CD8-positive, alpha-beta memory T cell (primary cell): ENCODE measurements around the gene COL13A1. TPM values are rescaled to one million over a fixed set of nuclear protein-coding genes. Genes with fewer than 3 reads are reported as not detected.
A peak's percentile ranks its signal among the peaks of the same experiment; 100 is the strongest.

Source experiments
- CTCF ChIA-PET: fragments of 350-600 bp; sonication (Branson Sonifier 250); formaldehyde crosslinking; loops from one replicate; lab custom pipeline; 2021; ENCODE audit warnings: antibody characterized with exemption; lab: Charles Lee
- POLR2A ChIA-PET: fragments of 350-600 bp; sonication (Branson Sonifier 250); formaldehyde crosslinking; loops from one replicate; lab custom pipeline; 2021; ENCODE audit warnings: antibody characterized with exemption; lab: Charles Lee
- DNase-seq, 5 donors: peaks; one replicate each; pipeline versions ENCODE4 v3.0.0 to v3.0.0-alpha.2; 2020 to 2022; ENCODE audit warnings: mixed read lengths in 1 of 5
- H3K27ac ChIP-seq: one replicate; pipeline ENCODE4 v1.7.0; 2013; ENCODE audit warnings: low read depth, mild to moderate bottlenecking, low read length, moderate library complexity
- H3K27me3 ChIP-seq: 2 replicates; pipeline ENCODE4 v1.7.0; 2013; ENCODE audit warnings: low read length, mild to moderate bottlenecking; ENCODE audit not compliant: insufficient read depth, poor library complexity, severe bottlenecking
- H3K36me3 ChIP-seq: 2 replicates; pipeline ENCODE4 v1.7.0; 2013; ENCODE audit warnings: mild to moderate bottlenecking, low read length, moderate library complexity; ENCODE audit not compliant: insufficient read depth
- H3K4me1 ChIP-seq: 2 replicates; pipeline ENCODE4 v1.7.0; 2013; ENCODE audit warnings: mild to moderate bottlenecking, low read length, moderate library complexity; ENCODE audit not compliant: insufficient read depth
- H3K4me3 ChIP-seq: 2 replicates; pipeline ENCODE4 v1.7.0; 2013; ENCODE audit warnings: mild to moderate bottlenecking, low read length
- H3K9me3 ChIP-seq: 2 replicates; pipeline ENCODE4 v1.7.0; 2013; ENCODE audit warnings: mild to moderate bottlenecking, low read length
- H3K27ac Mint-ChIP-seq, 8 donors: one replicate each; pipeline ENCODE4 v1.8.0; 2020 to 2021; ENCODE audit warnings: mixed read lengths in 8 of 8, mild to moderate bottlenecking in 6 of 8, inconsistent platforms in 3 of 8, moderate library complexity in 3 of 8
- H3K27me3 Mint-ChIP-seq, 2 donors: one replicate each; pipeline ENCODE4 v1.8.0; 2020 to 2021; ENCODE audit warnings: mixed read lengths in 2 of 2, mild to moderate bottlenecking in 1 of 2, moderate library complexity in 1 of 2
- H3K36me3 Mint-ChIP-seq, 3 donors: one replicate each; pipeline ENCODE4 v1.8.0; 2020 to 2021; ENCODE audit warnings: mixed read lengths in 3 of 3, inconsistent platforms in 1 of 3, mild to moderate bottlenecking in 1 of 3
- H3K4me1 Mint-ChIP-seq, 3 donors: one replicate each; pipeline ENCODE4 v1.8.0; 2020 to 2021; ENCODE audit warnings: mixed read lengths in 3 of 3, inconsistent platforms in 1 of 3, mild to moderate bottlenecking in 1 of 3
- H3K4me3 Mint-ChIP-seq, 7 donors: one replicate each; pipeline ENCODE4 v1.8.0; 2020 to 2021; ENCODE audit warnings: mixed read lengths in 7 of 7, mild to moderate bottlenecking in 6 of 7, moderate library complexity in 4 of 7, inconsistent platforms in 2 of 7
- H3K9me3 Mint-ChIP-seq, 5 donors: one replicate each; pipeline ENCODE4 v1.8.0; 2020 to 2022; ENCODE audit warnings: mixed read lengths in 5 of 5, mild to moderate bottlenecking in 3 of 5, moderate library complexity in 2 of 5, inconsistent platforms in 1 of 5
- polyA plus RNA-seq: library from polyadenylated mRNA; unstranded; fragments of 300-500 nt; fragmentation: Illumina TruSeq; gene quantifications from one replicate; pipeline ENCODE4 v1.2.3, GENCODE V29; 2021
- total RNA-seq, 2 experiments: library from RNA; stranded (reverse); gene quantifications; one replicate each; pipeline ENCODE4 v1.2.3, GENCODE V29; 2021

COL13A1 gene
- total and polyA plus RNA-seq, 3 experiments from 2014 or later, result not detected

DNA sequence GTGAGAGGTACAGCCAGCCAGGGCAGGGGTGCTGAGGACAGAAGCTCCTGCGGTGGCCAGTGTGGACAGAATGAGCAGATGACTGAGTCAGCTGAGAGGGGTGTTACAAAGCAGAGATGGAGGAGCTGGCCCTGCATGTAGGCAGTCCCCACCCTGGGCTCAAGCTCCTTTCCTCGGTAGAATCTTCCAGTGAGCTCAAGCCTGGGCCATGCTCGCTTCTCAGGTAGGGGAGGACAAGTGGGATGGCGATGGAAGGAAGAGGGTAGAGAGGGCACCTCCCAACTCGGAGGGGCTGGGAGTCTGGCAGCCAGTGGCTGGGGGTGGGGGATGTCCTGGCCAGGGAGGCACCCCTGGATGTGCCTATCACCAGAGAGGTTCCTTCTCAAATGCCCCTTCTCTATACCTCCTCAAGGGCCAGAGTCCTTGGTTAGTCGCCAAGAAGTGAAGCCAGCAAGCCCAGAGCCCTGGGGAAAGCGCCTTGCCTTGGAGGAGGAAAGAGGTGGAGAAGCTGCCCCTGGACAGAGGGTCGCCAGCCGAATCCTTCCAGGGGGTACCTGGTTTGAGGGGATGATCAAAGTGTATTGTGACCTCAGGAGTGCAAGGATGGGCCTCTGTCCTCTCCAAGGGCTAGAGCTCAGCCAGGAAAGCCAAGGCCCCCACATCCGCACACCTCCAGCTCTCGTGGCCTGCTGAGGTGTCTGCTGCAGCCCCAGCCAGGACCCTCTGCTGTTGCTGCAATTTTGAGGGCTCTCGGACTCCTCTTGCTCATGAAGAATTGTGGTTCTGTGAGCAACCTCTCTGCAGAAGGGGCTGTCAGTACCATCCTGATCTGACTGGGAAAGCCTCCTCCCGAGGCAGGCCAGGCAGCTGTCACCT lies 162.4 kb downstream of the COL13A1 start:
- CTCF ChIA-PET, result no interaction called here
- no peaks in the 10 kb centered on the region for H3K4me1 Mint-ChIP-seq
- Histone ChIP-seq H3K27ac (no peak overlapping the region), H3K4me1 (no peaks in the 10 kb centered on the region), H3K9me3 (no peaks in the 10 kb centered on the region), H3K27me3 (no peaks in the 10 kb centered on the region), H3K36me3 (no peaks in the 10 kb centered on the region), H3K4me3 (no peak overlapping the region)
- DNase-seq, result no peak
- H3K27me3 Mint-ChIP-seq, result peaks cover 28 to 57% of the 10 kb centered on the region in 2 donors
- no peak overlapping the region for H3K4me3 Mint-ChIP-seq
- POLR2A ChIA-PET, result no interaction called here
- H3K9me3 Mint-ChIP-seq, result no peaks in the 10 kb centered on the region
- peak overlapping the region in 1 of 8 donors; percentile 59 for H3K27ac Mint-ChIP-seq
- no peaks in the 10 kb centered on the region for H3K36me3 Mint-ChIP-seq

DNA sequence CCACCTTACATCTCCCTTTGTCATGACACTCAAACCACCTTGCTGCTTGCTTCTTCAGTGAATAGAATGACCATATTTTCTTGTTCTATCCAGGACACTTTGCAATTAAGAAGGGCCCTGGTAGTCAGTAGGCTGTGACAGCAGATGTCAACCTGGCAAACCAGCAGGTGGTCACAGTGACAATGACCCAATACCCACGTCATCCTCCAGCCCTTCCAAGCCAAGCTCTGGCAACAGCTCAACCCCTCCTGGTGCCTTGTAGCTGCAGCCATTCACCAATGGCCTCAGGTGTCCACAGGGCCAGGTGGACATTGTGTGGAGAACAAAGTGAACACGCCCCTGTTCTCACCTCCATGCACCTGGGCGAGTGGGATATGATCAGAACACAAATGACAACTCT lies 163.4 kb downstream of the COL13A1 start:
- Histone ChIP-seq H3K27ac (no peak overlapping the region), H3K27me3 (peaks cover 3% of the 10 kb centered on the region), H3K36me3 (no peaks in the 10 kb centered on the region), H3K4me1 (no peaks in the 10 kb centered on the region), H3K9me3 (no peaks in the 10 kb centered on the region), H3K4me3 (no peak overlapping the region)
- H3K36me3 Mint-ChIP-seq, result no peaks in the 10 kb centered on the region
- H3K4me3 Mint-ChIP-seq, result no peak overlapping the region
- no peak overlapping the region for H3K27ac Mint-ChIP-seq
- ChIA-PET POLR2A (no interaction called here), CTCF (no interaction called here)
- no peaks in the 10 kb centered on the region for H3K4me1 Mint-ChIP-seq
- H3K9me3 Mint-ChIP-seq, result no peaks in the 10 kb centered on the region
- H3K27me3 Mint-ChIP-seq, result peaks cover 21 to 60% of the 10 kb centered on the region in 2 donors
- DNase-seq, result no peak

DNA sequence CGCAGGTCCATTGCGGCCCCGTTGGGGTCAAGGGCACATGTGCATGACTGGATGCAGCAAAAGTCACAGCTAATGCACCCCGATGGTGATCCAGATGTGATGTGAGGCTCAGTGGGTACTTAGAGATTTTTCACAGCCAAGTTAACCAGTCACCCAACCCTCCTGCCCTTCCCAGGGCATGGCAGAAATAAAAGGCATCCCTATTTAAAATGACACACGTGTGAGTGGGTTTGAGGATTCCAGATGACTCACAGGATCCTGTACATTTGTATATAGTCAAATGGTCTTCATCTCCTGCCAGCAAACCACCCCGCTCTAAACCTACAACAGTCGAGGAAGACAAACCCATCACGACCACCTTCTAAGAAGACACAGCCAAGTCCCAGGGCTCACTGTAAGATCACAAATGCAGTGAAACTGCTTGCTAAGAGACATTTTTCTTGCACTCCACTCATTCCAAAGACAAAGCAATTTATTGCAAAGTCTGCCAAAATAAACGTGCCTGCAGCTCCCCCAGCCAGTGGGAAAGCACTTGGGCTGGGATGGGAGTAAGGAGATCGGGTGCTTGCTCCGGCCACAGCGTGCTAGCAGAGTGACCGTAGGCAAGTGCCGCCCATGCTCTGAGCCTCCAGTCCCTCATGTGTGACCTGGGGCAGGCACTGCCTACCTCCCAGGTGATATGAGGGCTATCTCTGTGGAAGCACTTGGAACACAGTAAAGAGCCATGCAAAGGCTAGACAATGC lies 164.4 kb downstream of the COL13A1 start:
- Mint-ChIP-seq H3K9me3 (no peaks in the 10 kb centered on the region), H3K36me3 (no peaks in the 10 kb centered on the region), H3K27me3 (peaks cover 22 to 61% of the 10 kb centered on the region in 2 donors), H3K4me1 (no peaks in the 10 kb centered on the region), H3K4me3 (no peak overlapping the region), H3K27ac (no peak overlapping the region)
- POLR2A ChIA-PET, result no interaction called here
- CTCF ChIA-PET, result no interaction called here
- Histone ChIP-seq H3K4me3 (no peak overlapping the region), H3K36me3 (no peaks in the 10 kb centered on the region), H3K27me3 (peaks cover 3% of the 10 kb centered on the region), H3K4me1 (no peaks in the 10 kb centered on the region), H3K27ac (no peak overlapping the region), H3K9me3 (no peaks in the 10 kb centered on the region)
- DNase-seq, result no peak

DNA sequence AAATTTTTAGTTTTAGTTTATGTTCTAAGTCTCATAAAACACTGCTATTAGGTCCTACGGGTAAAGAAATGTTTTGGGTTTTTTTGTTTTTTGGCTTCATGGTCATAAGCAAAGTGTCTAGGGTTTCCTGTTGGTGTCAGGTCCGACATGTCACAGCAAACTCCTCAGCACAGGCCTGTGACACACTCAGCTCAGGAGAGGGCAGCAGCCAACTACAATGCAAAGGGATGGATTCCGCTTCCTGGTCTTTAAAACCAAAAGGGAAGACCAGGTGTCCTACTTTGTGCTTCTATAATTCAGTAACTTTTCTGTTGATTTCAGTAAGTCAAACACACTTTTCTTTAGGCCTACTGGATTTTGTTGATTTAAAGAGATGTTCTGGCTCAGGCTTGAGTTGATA lies 167.1 kb downstream of the COL13A1 start:
- Mint-ChIP-seq H3K27me3 (peaks cover 20 to 60% of the 10 kb centered on the region in 2 donors), H3K9me3 (no peaks in the 10 kb centered on the region), H3K27ac (no peak overlapping the region), H3K4me3 (no peak overlapping the region), H3K36me3 (no peaks in the 10 kb centered on the region), H3K4me1 (no peaks in the 10 kb centered on the region)
- Histone ChIP-seq H3K27me3 (peaks cover 3% of the 10 kb centered on the region), H3K27ac (no peak overlapping the region), H3K36me3 (no peaks in the 10 kb centered on the region), H3K4me3 (no peak overlapping the region), H3K4me1 (no peaks in the 10 kb centered on the region), H3K9me3 (no peaks in the 10 kb centered on the region)
- ChIA-PET POLR2A (no interaction called here), CTCF (interaction anchor here (1.6 kb wide), 1 partner anchor 9 kb away, joined by 4 read pairs; no protein-coding TSS in a partner anchor)
- DNase-seq, result no peak

DNA sequence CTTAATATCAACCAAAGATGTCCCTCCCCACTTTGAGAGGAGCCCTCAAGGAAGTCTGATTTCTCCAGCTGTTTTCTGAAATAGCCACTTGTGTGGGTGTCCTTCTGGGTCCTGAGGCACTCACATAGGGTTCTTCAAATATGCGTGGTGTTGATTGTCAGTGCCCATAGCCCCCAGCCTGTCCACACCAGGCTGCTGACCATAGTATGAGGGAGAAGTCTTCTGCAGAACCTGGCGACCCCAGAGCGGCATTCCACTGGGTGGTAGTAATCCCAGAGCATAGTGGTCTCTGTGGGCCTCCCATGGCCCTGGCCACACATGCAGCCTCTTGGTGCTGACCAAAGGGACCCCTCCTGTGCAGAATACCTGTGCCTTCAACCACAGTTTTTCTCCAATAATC lies 168.3 kb downstream of the COL13A1 start:
- no peak overlapping the region for H3K4me3 Mint-ChIP-seq
- no peaks in the 10 kb centered on the region for H3K9me3 ChIP-seq
- no peaks in the 10 kb centered on the region for H3K9me3 Mint-ChIP-seq
- no peaks in the 10 kb centered on the region for H3K4me1 Mint-ChIP-seq
- H3K4me1 ChIP-seq, result no peaks in the 10 kb centered on the region
- no peak for DNase-seq
- no peak overlapping the region for H3K4me3 ChIP-seq
- CTCF ChIA-PET, result interaction anchor here (1.5 to 1.6 kb wide), 2 partner anchors 10 to 12 kb away, joined by 4 to 5 read pairs; no protein-coding TSS in a partner anchor
- H3K27me3 ChIP-seq, result peaks cover 3% of the 10 kb centered on the region
- no peak overlapping the region for H3K27ac ChIP-seq
- no peaks in the 10 kb centered on the region for H3K36me3 ChIP-seq
- H3K27me3 Mint-ChIP-seq, result peaks cover 17 to 71% of the 10 kb centered on the region in 2 donors
- POLR2A ChIA-PET, result no interaction called here
- no peak overlapping the region for H3K27ac Mint-ChIP-seq
- no peaks in the 10 kb centered on the region for H3K36me3 Mint-ChIP-seq

DNA sequence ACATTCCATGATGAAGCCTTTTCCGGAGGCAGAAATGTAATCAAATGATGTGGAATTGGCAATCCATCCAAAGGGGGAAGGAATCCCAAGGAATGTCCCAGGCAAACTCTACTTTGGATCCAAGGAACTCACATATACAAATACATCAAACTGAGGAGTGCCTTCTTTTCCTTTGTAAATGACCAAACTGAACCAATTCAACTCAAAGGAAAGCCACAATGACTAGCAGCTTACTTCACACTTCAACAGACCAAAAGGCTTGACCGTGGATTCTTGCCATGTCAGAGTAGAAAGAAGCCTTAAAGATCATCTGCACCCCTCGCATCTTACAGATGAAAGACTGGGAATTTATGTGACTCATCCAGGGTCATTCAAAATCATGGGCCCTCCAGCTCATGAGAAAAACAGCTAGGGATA lies 171.3 kb downstream of the COL13A1 start:
- Histone ChIP-seq H3K9me3 (no peaks in the 10 kb centered on the region), H3K4me3 (no peak overlapping the region), H3K27me3 (peaks cover 3% of the 10 kb centered on the region), H3K4me1 (no peaks in the 10 kb centered on the region), H3K27ac (no peak overlapping the region), H3K36me3 (no peaks in the 10 kb centered on the region)
- CTCF ChIA-PET, result no interaction called here
- H3K9me3 Mint-ChIP-seq, result peaks cover 0 to 15% (median 3%) of the 10 kb centered on the region in 5 donors
- H3K36me3 Mint-ChIP-seq, result peaks cover 0 to 4% (median 0%) of the 10 kb centered on the region in 3 donors
- peaks cover 23 to 79% of the 10 kb centered on the region in 2 donors for H3K27me3 Mint-ChIP-seq
- POLR2A ChIA-PET, result no interaction called here
- peaks cover 0 to 9% (median 8%) of the 10 kb centered on the region in 3 donors for H3K4me1 Mint-ChIP-seq
- no peak overlapping the region for H3K4me3 Mint-ChIP-seq
- H3K27ac Mint-ChIP-seq, result peak overlapping the region in 1 of 8 donors; percentile 21
- no peak for DNase-seq

DNA sequence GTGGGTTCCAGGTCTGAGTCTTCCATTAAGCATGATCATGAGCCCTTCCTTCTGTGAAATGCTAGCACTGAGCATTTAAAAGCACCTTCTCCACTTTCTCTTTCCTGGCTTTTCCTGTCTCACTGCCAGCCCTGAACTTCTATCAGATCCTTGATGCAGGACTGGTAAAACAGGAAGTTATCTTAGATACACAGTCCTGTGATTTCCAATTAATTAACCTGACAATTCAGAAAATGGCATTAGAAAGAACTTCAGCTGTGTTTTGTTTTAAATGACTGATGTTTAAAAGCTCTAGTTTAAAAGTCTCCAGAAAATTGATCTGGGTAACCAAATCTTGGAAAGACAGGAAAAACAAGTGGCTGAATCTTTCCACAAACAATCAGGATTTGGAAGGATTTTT lies 172.0 kb downstream of the COL13A1 start:
- Mint-ChIP-seq H3K4me3 (peak overlapping the region in 1 of 7 donors; percentile 2), H3K9me3 (peaks cover 3 to 20% (median 8%) of the 10 kb centered on the region in 5 donors), H3K36me3 (peaks cover 0 to 8% (median 0%) of the 10 kb centered on the region in 3 donors), H3K4me1 (peaks cover 0 to 9% (median 8%) of the 10 kb centered on the region in 3 donors), H3K27me3 (peaks cover 30 to 78% of the 10 kb centered on the region in 2 donors), H3K27ac (no peak overlapping the region)
- no peak overlapping the region for H3K27ac ChIP-seq
- no peak overlapping the region for H3K4me3 ChIP-seq
- H3K36me3 ChIP-seq, result no peaks in the 10 kb centered on the region
- DNase-seq, result no peak
- ChIA-PET POLR2A (no interaction called here), CTCF (no interaction called here)
- H3K9me3 ChIP-seq, result no peaks in the 10 kb centered on the region
- H3K4me1 ChIP-seq, result no peaks in the 10 kb centered on the region
- peaks cover 3% of the 10 kb centered on the region for H3K27me3 ChIP-seq
